ENCODE data around the gene JRKL.

- no peak for TF ChIP-seq BCL11A (IDR thresholded peaks at IDR 0.05; ENCODE audit: low read depth in 2 of 2, low read length in 2 of 2)
- TF ChIP-seq RFX5 (IDR thresholded peaks at IDR 0.05; ENCODE audit: borderline replicate concordance, low read depth, low read length) = no peak
- no peak for TF ChIP-seq HDAC2 (IDR thresholded peaks at IDR 0.05; ENCODE audit: borderline replicate concordance in 1 of 2, low read depth in 2 of 2, low read length in 2 of 2)
- TF ChIP-seq KDM1A (IDR thresholded peaks at IDR 0.05; ENCODE audit: borderline replicate concordance, low read length) = no peak
- TF ChIP-seq, protein P1, sequence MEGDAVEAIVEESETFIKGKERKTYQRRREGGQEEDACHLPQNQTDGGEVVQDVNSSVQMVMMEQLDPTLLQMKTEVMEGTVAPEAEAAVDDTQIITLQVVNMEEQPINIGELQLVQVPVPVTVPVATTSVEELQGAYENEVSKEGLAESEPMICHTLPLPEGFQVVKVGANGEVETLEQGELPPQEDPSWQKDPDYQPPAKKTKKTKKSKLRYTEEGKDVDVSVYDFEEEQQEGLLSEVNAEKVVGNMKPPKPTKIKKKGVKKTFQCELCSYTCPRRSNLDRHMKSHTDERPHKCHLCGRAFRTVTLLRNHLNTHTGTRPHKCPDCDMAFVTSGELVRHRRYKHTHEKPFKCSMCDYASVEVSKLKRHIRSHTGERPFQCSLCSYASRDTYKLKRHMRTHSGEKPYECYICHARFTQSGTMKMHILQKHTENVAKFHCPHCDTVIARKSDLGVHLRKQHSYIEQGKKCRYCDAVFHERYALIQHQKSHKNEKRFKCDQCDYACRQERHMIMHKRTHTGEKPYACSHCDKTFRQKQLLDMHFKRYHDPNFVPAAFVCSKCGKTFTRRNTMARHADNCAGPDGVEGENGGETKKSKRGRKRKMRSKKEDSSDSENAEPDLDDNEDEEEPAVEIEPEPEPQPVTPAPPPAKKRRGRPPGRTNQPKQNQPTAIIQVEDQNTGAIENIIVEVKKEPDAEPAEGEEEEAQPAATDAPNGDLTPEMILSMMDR (IDR thresholded peaks at IDR 0.05; ENCODE audit: control extremely low read depth in 1 of 3, insufficient read depth in 1 of 3, low read depth in 1 of 3, low read length in 3 of 3) = no peak
- no peak for TF ChIP-seq JUND (IDR thresholded peaks at IDR 0.05; ENCODE audit: low read length)
- TF ChIP-seq EZH2 (IDR thresholded peaks at IDR 0.05; ENCODE audit: low read depth, low read length, severe bottlenecking) = no peak
- no peak for TF ChIP-seq POLR2AphosphoS5 (IDR thresholded peaks at IDR 0.05; ENCODE audit: low read depth, low read length)
- TF ChIP-seq MAFK (IDR thresholded peaks at IDR 0.05; ENCODE audit: low read depth, low read length) = no peak
These were observed 22.5 kb upstream of the JRKL start for GRCh38 chr11:96367342-96367741.
